Upper lobe of left lung (tissue), 6 donors: ENCODE results near the gene STX17. TPM values are rescaled to one million over a fixed set of nuclear protein-coding genes. Genes with fewer than 3 reads are reported as not detected.

ENCODE experiments used
- ATAC-seq, 2 donors: fragments of 200-7000 bp; cut with Tn5 transposase; one replicate each; pipeline ENCODE4 v1.9.1; 2022; ENCODE audit warnings: mild to moderate bottlenecking in 2 of 2, moderate library complexity in 2 of 2; ENCODE audit not compliant: low FRiP score in 2 of 2
- DNase-seq, 2 donors: peaks; one replicate each; pipeline ENCODE4 v3.0.0-alpha.2; 2019 to 2020
- H3K27ac ChIP-seq, 4 donors: fragments of 200-600 bp; sonication (generic); one replicate each; pipeline ENCODE4 v1.5.1; 2016 to 2019
- H3K27me3 ChIP-seq, 4 donors: fragments of 200-600 bp; sonication (generic); one replicate each; pipeline ENCODE4 v1.5.1; 2017 to 2019
- H3K36me3 ChIP-seq, 4 donors: fragments of 200-600 bp; sonication (generic); one replicate each; pipeline ENCODE4 v1.5.1; 2016 to 2019
- H3K4me1 ChIP-seq, 4 donors: fragments of 200-600 bp; sonication (generic); one replicate each; pipeline ENCODE4 v1.5.1; 2018 to 2019
- H3K4me3 ChIP-seq, 4 donors: fragments of 200-600 bp; sonication (generic); one replicate each; pipeline ENCODE4 v1.5.1; 2017 to 2019; ENCODE audit warnings: mild to moderate bottlenecking in 2 of 4, moderate library complexity in 1 of 4
- H3K9me3 ChIP-seq, 4 donors: fragments of 200-600 bp; sonication (generic); one replicate each; pipeline ENCODE4 v1.5.1; 2018 to 2019
- CTCF ChIP-seq, 6 experiments: fragments of 450-650 bp in 4 of 6; fragments of 200-600 bp in 2 of 6; sonication (generic) in 2 of 6; IDR thresholded peaks; one replicate each; pipeline ENCODE4 v1.5.1; 2016 to 2019; ENCODE audit warnings: antibody characterized with exemption in 6 of 6
- EP300 ChIP-seq, 4 donors: sonication (generic); formaldehyde crosslinking; IDR thresholded peaks; one replicate each; pipeline ENCODE4 v1.5.1; 2017; ENCODE audit warnings: antibody characterized with exemption in 4 of 4, control low read depth in 2 of 4
- POLR2A ChIP-seq, 4 donors: fragments of 450-650 bp; IDR thresholded peaks; one replicate each; pipeline ENCODE4 v1.5.1; 2016 to 2017; ENCODE audit warnings: antibody characterized with exemption in 4 of 4, mild to moderate bottlenecking in 2 of 4
- POLR2AphosphoS5 ChIP-seq, 2 donors: sonication (generic); formaldehyde crosslinking; IDR thresholded peaks; one replicate each; pipeline ENCODE4 v1.5.1; 2017; ENCODE audit warnings: antibody characterized with exemption in 2 of 2
- WGBS, 2 donors: methylation state at CpG; one replicate each; pipeline ENCODE4 v1.1.5; 2017 to 2018; 5-methylcytosine and 5-hydroxymethylcytosine counted together
- total RNA-seq, 6 donors: library from RNA; depleted of rRNA in 4 of 6; stranded (reverse); fragments of >200 nt in 4 of 6; gene quantifications; one replicate each; pipeline versions ENCODE4 v1.1.0 to v1.2.1, GENCODE V29; 2016 to 2021
- donor health status: DM: no; HTN: no; CAD: no; lungs with moderate emphysema.
- donor health status: DM: no; HTN: yes; CAD: no; lungs with severe emphysema.

Gene STX17
- total RNA-seq, 6 donors from 2014 or later, result 23.0 to 234 (median 35.8) TPM

DNA sequence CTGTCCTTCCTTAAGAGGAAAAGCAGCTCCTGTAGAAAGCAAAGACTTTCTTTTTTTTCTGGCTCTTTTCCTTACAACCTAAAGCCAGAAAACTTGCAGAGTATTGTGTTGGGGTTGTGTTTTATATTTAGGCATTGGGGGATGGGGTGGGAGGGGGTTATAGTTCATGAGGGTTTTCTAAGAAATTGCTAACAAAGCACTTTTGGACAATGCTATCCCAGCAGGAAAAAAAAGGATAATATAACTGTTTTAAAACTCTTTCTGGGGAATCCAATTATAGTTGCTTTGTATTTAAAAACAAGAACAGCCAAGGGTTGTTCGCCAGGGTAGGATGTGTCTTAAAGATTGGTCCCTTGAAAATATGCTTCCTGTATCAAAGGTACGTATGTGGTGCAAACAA, 42.5 kb upstream of the STX17 start:
- Histone ChIP-seq H3K36me3 (no peaks in the 10 kb centered on the region), H3K4me1 (no peaks in the 10 kb centered on the region), H3K27me3 (no peaks in the 10 kb centered on the region), H3K4me3 (no peak overlapping the region), H3K27ac (no peak overlapping the region), H3K9me3 (no peaks in the 10 kb centered on the region)
- DNase-seq, result no peak
- WGBS, 2 donors, result 80 to 96% methylated on average over 2 of the region's 2 CpGs
- TF ChIP-seq CTCF (IDR thresholded peaks at IDR 0.05) (no peak), POLR2A (IDR thresholded peaks at IDR 0.05) (no peak), EP300 (IDR thresholded peaks at IDR 0.05) (no peak), POLR2AphosphoS5 (IDR thresholded peaks at IDR 0.05) (no peak)
- ATAC-seq, result no peak

DNA sequence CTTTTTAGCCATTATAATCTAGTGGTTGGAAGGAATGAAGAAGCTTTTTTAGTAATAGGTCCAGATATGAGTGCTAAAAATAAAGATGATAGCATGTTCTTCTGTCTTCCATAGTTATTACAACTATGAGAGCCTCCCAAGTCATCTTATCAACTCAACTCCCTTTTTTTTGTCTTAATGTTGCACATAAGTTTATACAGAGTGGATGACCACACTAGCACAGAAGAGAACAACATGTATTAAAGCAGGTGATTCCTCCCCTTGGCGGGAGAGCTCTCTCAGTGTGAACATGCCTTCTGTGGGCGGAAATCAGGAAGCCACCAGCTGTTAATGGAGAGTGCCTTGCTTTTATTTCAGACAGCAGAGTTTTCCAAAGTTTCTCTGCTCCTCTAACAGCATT, 40.1 kb upstream of the STX17 start:
- Histone ChIP-seq H3K4me1 (no peaks in the 10 kb centered on the region), H3K36me3 (no peaks in the 10 kb centered on the region), H3K27me3 (no peaks in the 10 kb centered on the region), H3K27ac (no peak overlapping the region), H3K4me3 (no peak overlapping the region), H3K9me3 (no peaks in the 10 kb centered on the region)
- 58 to 85% methylated on average over 2 of the region's 2 CpGs for WGBS, 2 donors
- TF ChIP-seq CTCF (IDR thresholded peaks at IDR 0.05) (no peak), POLR2AphosphoS5 (IDR thresholded peaks at IDR 0.05) (no peak), POLR2A (IDR thresholded peaks at IDR 0.05) (no peak), EP300 (IDR thresholded peaks at IDR 0.05) (no peak)
- DNase-seq, result no peak
- no peak for ATAC-seq

GRCh38 chr9:99867536-99867935, 38.9 kb upstream of the STX17 start:
- Histone ChIP-seq H3K4me3 (no peak overlapping the region), H3K27ac (no peak overlapping the region), H3K36me3 (no peaks in the 10 kb centered on the region), H3K9me3 (no peaks in the 10 kb centered on the region), H3K27me3 (no peaks in the 10 kb centered on the region), H3K4me1 (no peaks in the 10 kb centered on the region)
- 42 to 45% methylated on average over 3 of the region's 3 CpGs for whole genome bisulfite sequencing, 2 donors
- no peak for TF ChIP-seq POLR2A (IDR thresholded peaks at IDR 0.05)
- DNase-seq (no peak), ATAC-seq (no peak)

GRCh38 chr9:99867968-99868367, 38.5 kb upstream of the STX17 start:
- H3K36me3 ChIP-seq, result no peaks in the 10 kb centered on the region
- no peaks in the 10 kb centered on the region for H3K4me1 ChIP-seq
- ATAC-seq (no peak), DNase-seq (no peak)
- H3K27me3 ChIP-seq, result no peaks in the 10 kb centered on the region
- no peak overlapping the region for H3K27ac ChIP-seq
- no peak for TF ChIP-seq POLR2A (IDR thresholded peaks at IDR 0.05)
- TF ChIP-seq POLR2AphosphoS5 (IDR thresholded peaks at IDR 0.05), result no peak
- TF ChIP-seq EP300 (IDR thresholded peaks at IDR 0.05), result no peak
- no peak for TF ChIP-seq CTCF (IDR thresholded peaks at IDR 0.05)
- H3K9me3 ChIP-seq, result no peaks in the 10 kb centered on the region
- H3K4me3 ChIP-seq, result no peak overlapping the region

DNA sequence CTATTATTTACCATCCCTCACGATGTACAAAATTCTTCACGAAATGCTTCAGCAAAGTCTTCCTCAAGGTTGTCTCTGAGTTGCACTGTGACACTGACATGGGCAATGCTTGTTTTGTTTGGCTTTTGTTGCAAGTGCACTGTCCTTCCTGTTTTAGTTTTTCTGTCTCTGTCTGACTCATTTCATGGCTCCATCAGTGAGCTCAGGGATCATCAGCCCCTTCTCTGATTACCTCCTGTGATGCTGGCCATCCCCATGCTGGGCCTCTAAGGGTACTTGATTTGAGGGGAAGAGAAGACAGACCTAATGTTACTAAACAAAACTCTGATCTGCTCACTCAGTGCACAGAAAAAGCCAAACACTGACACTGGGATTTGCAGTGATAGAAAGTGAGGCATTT, 37.6 kb upstream of the STX17 start:
- Histone ChIP-seq H3K4me3 (no peak overlapping the region), H3K27ac (no peak overlapping the region), H3K4me1 (no peaks in the 10 kb centered on the region), H3K27me3 (no peaks in the 10 kb centered on the region), H3K9me3 (no peaks in the 10 kb centered on the region), H3K36me3 (no peaks in the 10 kb centered on the region)
- TF ChIP-seq EP300 (IDR thresholded peaks at IDR 0.05) (no peak), POLR2AphosphoS5 (IDR thresholded peaks at IDR 0.05) (no peak), POLR2A (IDR thresholded peaks at IDR 0.05) (no peak), CTCF (IDR thresholded peaks at IDR 0.05) (no peak)
- ATAC-seq, result peak in 1 of 2 donors; percentile 29
- no peak for DNase-seq
- 77 to 85% methylated on average over 2 of the region's 2 CpGs for WGBS, 2 donors
